Esophagus (tissue), 2 donors: ENCODE data around the gene CR1L. TPM values are rescaled to one million over a fixed set of nuclear protein-coding genes. Genes with fewer than 3 reads are reported as not detected.
A peak's percentile ranks its signal among the peaks of the same experiment; 100 is the strongest.

Source experiments
- H3K27ac ChIP-seq, 2 donors: one replicate each; pipeline ENCODE4 v1.5.1; 2013; ENCODE audit warnings: low read depth in 2 of 2, mild to moderate bottlenecking in 2 of 2, inconsistent platforms in 1 of 2, low read length in 1 of 2, moderate library complexity in 1 of 2
- H3K27me3 ChIP-seq, 2 donors: one replicate each; pipeline ENCODE4 v1.6.1; 2013; ENCODE audit warnings: low read length in 2 of 2, control low read depth in 1 of 2, mild to moderate bottlenecking in 1 of 2; ENCODE audit not compliant: insufficient read depth in 2 of 2, control insufficient read depth in 1 of 2
- H3K36me3 ChIP-seq, 2 donors: one replicate each; pipeline ENCODE4 v1.6.1; 2013; ENCODE audit warnings: low read length in 1 of 2; ENCODE audit not compliant: control insufficient read depth in 2 of 2, insufficient read depth in 2 of 2
- H3K4me1 ChIP-seq, 2 donors: one replicate each; pipeline ENCODE4 v1.6.1; 2013; ENCODE audit warnings: low read length in 1 of 2; ENCODE audit not compliant: control insufficient read depth in 2 of 2, insufficient read depth in 2 of 2
- H3K4me3 ChIP-seq, 2 donors: one replicate each; pipeline ENCODE4 v1.5.1; 2013; ENCODE audit warnings: low read length in 2 of 2, mild to moderate bottlenecking in 2 of 2, low read depth in 1 of 2, moderate library complexity in 1 of 2
- H3K9me3 ChIP-seq, 2 donors: one replicate each; pipeline ENCODE4 v1.6.1; 2013; ENCODE audit warnings: mild to moderate bottlenecking in 2 of 2, low read depth in 1 of 2, low read length in 1 of 2, moderate library complexity in 1 of 2; ENCODE audit not compliant: control insufficient read depth in 2 of 2, insufficient read depth in 1 of 2
- WGBS, 2 donors: extraction: QIAGEN DNeasy Blood & Tissue Kit; methylation state at CpG; one replicate each; pipeline ENCODE4 v1.1.7; 2013; 5-methylcytosine and 5-hydroxymethylcytosine counted together
- polyA plus RNA-seq, 2 donors: library from polyadenylated mRNA; stranded (reverse); fragments of 200-250 nt; gene quantifications; one replicate each; pipeline ENCODE4 v1.2.3, GENCODE V29; 2013
- donor health status: healthy with polysubstance abuse.
- donor health status: Bipolar disorder and iron deficiency.

CR1L gene
- polyA plus RNA-seq, 2 donors = not detected

- no peaks in the 10 kb centered on the region for H3K36me3 ChIP-seq
- WGBS, 2 donors = 22 to 27% methylated on average over 9 of the region's 9 CpGs
- no peaks in the 10 kb centered on the region for H3K27me3 ChIP-seq
- no peaks in the 10 kb centered on the region for H3K9me3 ChIP-seq
- no peak overlapping the region for H3K27ac ChIP-seq
- H3K4me3 ChIP-seq = peak overlapping the region; percentile 66 to 70
- H3K4me1 ChIP-seq = peaks cover 7 to 9% of the 10 kb centered on the region in 2 donors
Observed at GRCh38 chr1:207644166-207644851, 624 bp upstream of the CR1L start.

- Histone ChIP-seq H3K4me3 (peak overlapping the region in 1 of 2 donors; percentile 70), H3K9me3 (no peaks in the 10 kb centered on the region), H3K4me1 (peaks cover 7 to 9% of the 10 kb centered on the region in 2 donors), H3K27me3 (no peaks in the 10 kb centered on the region), H3K36me3 (no peaks in the 10 kb centered on the region), H3K27ac (no peak overlapping the region)
- 70 to 75% methylated on average over 17 of the region's 17 CpGs for WGBS, 2 donors
Observed at GRCh38 chr1:207645635-207646081, 725 bp downstream of the CR1L start.

- peaks cover 7 to 9% of the 10 kb centered on the region in 2 donors for H3K4me1 ChIP-seq
- no peaks in the 10 kb centered on the region for H3K27me3 ChIP-seq
- no peak overlapping the region for H3K4me3 ChIP-seq
- no peaks in the 10 kb centered on the region for H3K9me3 ChIP-seq
- no peak overlapping the region for H3K27ac ChIP-seq
- H3K36me3 ChIP-seq = no peaks in the 10 kb centered on the region
Observed at GRCh38 chr1:207646171-207646570, 1.2 kb downstream of the CR1L start.

- no peaks in the 10 kb centered on the region for H3K27me3 ChIP-seq
- 65% methylated on average over 4 of the region's 4 CpGs for WGBS, 2 donors
- H3K27ac ChIP-seq = no peak overlapping the region
- peaks cover 7 to 9% of the 10 kb centered on the region in 2 donors for H3K4me1 ChIP-seq
- no peaks in the 10 kb centered on the region for H3K36me3 ChIP-seq
- H3K9me3 ChIP-seq = no peaks in the 10 kb centered on the region
- no peak overlapping the region for H3K4me3 ChIP-seq
Observed at GRCh38 chr1:207646944-207647579, 2.1 kb downstream of the CR1L start.

GRCh38 chr1:207647671-207648333 is 2.9 kb downstream of the CR1L start:
- Histone ChIP-seq H3K36me3 (no peaks in the 10 kb centered on the region), H3K27me3 (no peaks in the 10 kb centered on the region), H3K4me3 (no peak overlapping the region), H3K27ac (no peak overlapping the region), H3K9me3 (no peaks in the 10 kb centered on the region), H3K4me1 (peaks cover 7 to 9% of the 10 kb centered on the region in 2 donors)
- 49 to 53% methylated on average over 4 of the region's 4 CpGs for WGBS, 2 donors

- Histone ChIP-seq H3K27me3 (no peaks in the 10 kb centered on the region), H3K4me1 (peaks cover 7 to 9% of the 10 kb centered on the region in 2 donors), H3K27ac (no peak overlapping the region), H3K4me3 (no peak overlapping the region), H3K9me3 (no peaks in the 10 kb centered on the region), H3K36me3 (no peaks in the 10 kb centered on the region)
- WGBS, 2 donors = 53 to 66% methylated on average over 5 of the region's 5 CpGs
Observed at GRCh38 chr1:207648334-207649209, 3.6 kb downstream of the CR1L start.

- H3K36me3 ChIP-seq = no peaks in the 10 kb centered on the region
- no peaks in the 10 kb centered on the region for H3K27me3 ChIP-seq
- H3K4me1 ChIP-seq = peaks cover 7 to 9% of the 10 kb centered on the region in 2 donors
- no peaks in the 10 kb centered on the region for H3K9me3 ChIP-seq
- no peak overlapping the region for H3K27ac ChIP-seq
- no peak overlapping the region for H3K4me3 ChIP-seq
- 63 to 66% methylated on average over 5 of the region's 5 CpGs for WGBS, 2 donors
Observed at GRCh38 chr1:207649210-207649753, 4.3 kb downstream of the CR1L start.

GRCh38 chr1:207649865-207650580 is 5.1 kb downstream of the CR1L start:
- 66 to 76% methylated on average over 4 of the region's 4 CpGs for WGBS, 2 donors
- H3K27me3 ChIP-seq = no peaks in the 10 kb centered on the region
- H3K4me1 ChIP-seq = peaks cover 7 to 8% of the 10 kb centered on the region in 2 donors
- H3K27ac ChIP-seq = no peak overlapping the region
- no peaks in the 10 kb centered on the region for H3K9me3 ChIP-seq
- H3K4me3 ChIP-seq = no peak overlapping the region
- H3K36me3 ChIP-seq = no peaks in the 10 kb centered on the region
